H1 (cell line): ENCODE results near the gene RPTN. TPM values are rescaled to one million over a fixed set of nuclear protein-coding genes. Genes with fewer than 3 reads are reported as not detected.

Experiments
- CTCF ChIA-PET: fragments of 300-600 bp; sonication (Branson Sonifier 250); formaldehyde crosslinking; loops from one replicate; lab custom pipeline; 2021; ENCODE audit not compliant: partially characterized antibody; lab: Charles Lee
- POLR2A ChIA-PET: fragments of 300-600 bp; sonication (Branson Sonifier 250); formaldehyde crosslinking; loops from one replicate; lab custom pipeline; 2021; ENCODE audit warnings: inconsistent platforms; ENCODE audit not compliant: partially characterized antibody; lab: Charles Lee
- DNase-seq, 2 experiments: peaks; one replicate each; pipeline versions ENCODE4 v3.0.0 to v3.0.0-alpha.2; 2010 to 2022; ENCODE audit warnings: low spot score in 2 of 2, low read depth in 1 of 2, mixed read lengths in 1 of 2
- FAIRE-seq: peaks from 2 replicates; lab custom pipeline; 2011; peaks lifted over from hg19 to GRCh38; lab: Jason Lieb, UNC
- H2AFZ ChIP-seq: 2 replicates; pipeline ENCODE4 v1.8.1; 2012; ENCODE audit warnings: low read length, inconsistent platforms
- H2AK5ac ChIP-seq: 2 replicates; pipeline ENCODE4 v1.6.1; 2013; ENCODE audit warnings: low read depth, low read length
- H2BK120ac ChIP-seq: replicated peaks from 2 replicates; pipeline ENCODE3; 2013; ENCODE audit warnings: low read depth, low read length, inconsistent platforms
- H2BK12ac ChIP-seq: 2 replicates; pipeline ENCODE4 v1.6.1; 2013; ENCODE audit warnings: low read depth, low read length
- H2BK15ac ChIP-seq: 2 replicates; pipeline ENCODE4 v1.6.1; 2013; ENCODE audit warnings: low read length
- H2BK20ac ChIP-seq: 2 replicates; pipeline ENCODE4 v1.6.1; 2013; ENCODE audit warnings: low read length
- H2BK5ac ChIP-seq: 2 replicates; pipeline ENCODE4 v1.6.1; 2013; ENCODE audit warnings: low read depth, low read length
- H3K14ac ChIP-seq: 2 replicates; pipeline ENCODE4 v1.6.1; 2013; ENCODE audit warnings: inconsistent platforms; ENCODE audit not compliant: insufficient read length
- H3K18ac ChIP-seq: 2 replicates; pipeline ENCODE4 v1.6.1; 2013; ENCODE audit warnings: low read length; ENCODE audit errors: extremely low read depth
- H3K23ac ChIP-seq: 2 replicates; pipeline ENCODE4 v1.6.1; 2013; ENCODE audit warnings: inconsistent platforms; ENCODE audit not compliant: insufficient read length
- H3K23me2 ChIP-seq: 2 replicates; pipeline ENCODE4 v1.6.1; 2013; ENCODE audit warnings: low read depth, low read length
- H3K27ac ChIP-seq: 2 replicates; pipeline ENCODE4 v1.6.1; 2011; ENCODE audit warnings: low read depth, low read length, inconsistent platforms
- H3K27me3 ChIP-seq, 4 experiments: replicated peaks in 1 of 4; 1 replicate in 1 of 4; 2 replicates in 3 of 4; pipeline versions ENCODE4 v1.6.1 to v1.8.1; 2011 to 2013; ENCODE audit warnings: low read length in 3 of 4, mild to moderate bottlenecking in 3 of 4, inconsistent platforms in 2 of 4, mixed read lengths in 2 of 4, moderate library complexity in 1 of 4; ENCODE audit not compliant: control insufficient read depth in 3 of 4, insufficient read depth in 3 of 4; ENCODE audit errors: extremely low read depth in 1 of 4
- H3K36me3 ChIP-seq, 4 experiments: 2 replicates each; pipeline versions ENCODE4 v1.6.1 to v1.8.1; 2011 to 2013; ENCODE audit warnings: mild to moderate bottlenecking in 4 of 4, low read length in 3 of 4, moderate library complexity in 2 of 4, control low read depth in 1 of 4, inconsistent platforms in 1 of 4; ENCODE audit not compliant: insufficient read depth in 4 of 4, control insufficient read depth in 2 of 4
- H3K4ac ChIP-seq: replicated peaks from 2 replicates; pipeline ENCODE3; 2013; ENCODE audit warnings: low read length, low read depth, mixed read lengths, inconsistent platforms; ENCODE audit not compliant: insufficient read length
- H3K4me1 ChIP-seq, 4 experiments: replicated peaks in 1 of 4; 1 replicate in 1 of 4; 2 replicates in 3 of 4; pipeline versions ENCODE4 v1.6.1 to v1.8.1; 2011 to 2013; ENCODE audit warnings: low read length in 3 of 4, inconsistent platforms in 2 of 4, mixed read lengths in 1 of 4; ENCODE audit not compliant: insufficient read depth in 4 of 4, control insufficient read depth in 3 of 4
- H3K4me2 ChIP-seq, 2 experiments: 2 replicates each; pipeline versions ENCODE4 v1.6.1 to v1.8.1; 2011 to 2013; ENCODE audit warnings: low read depth in 2 of 2, low read length in 2 of 2, control low read depth in 1 of 2, inconsistent platforms in 1 of 2, mild to moderate bottlenecking in 1 of 2; ENCODE audit not compliant: insufficient read depth in 1 of 2
- H3K4me3 ChIP-seq, 4 experiments: fragments of 200-600, 300-600 bp in 1 of 4; sonication (generic), shearing (Covaris generic), sonication (Bioruptor Twin) in 1 of 4; 2 replicates each; pipeline versions ENCODE4 v1.5.1 to v1.8.1; 2011 to 2016; ENCODE audit warnings: low read length in 4 of 4, low read depth in 3 of 4, control low read depth in 2 of 4, inconsistent platforms in 2 of 4, mild to moderate bottlenecking in 2 of 4, mixed read lengths in 1 of 4, moderate library complexity in 1 of 4; ENCODE audit not compliant: insufficient read depth in 2 of 4; ENCODE audit errors: extremely low read depth in 1 of 4
- H3K56ac ChIP-seq: replicated peaks from 2 replicates; pipeline ENCODE3; 2013; ENCODE audit warnings: low read depth, mild to moderate bottlenecking, mixed read lengths, low read length, inconsistent platforms; ENCODE audit not compliant: insufficient read length
- H3K79me1 ChIP-seq: 2 replicates; pipeline ENCODE4 v1.6.1; 2013; ENCODE audit warnings: low read depth, low read length, control low read depth
- H3K79me2 ChIP-seq, 2 experiments: 2 replicates each; pipeline versions ENCODE4 v1.6.1 to v1.8.1; 2012 to 2013; ENCODE audit warnings: low read length in 2 of 2, mild to moderate bottlenecking in 2 of 2, inconsistent platforms in 1 of 2; ENCODE audit not compliant: insufficient read depth in 2 of 2, control insufficient read depth in 1 of 2
- H3K9ac ChIP-seq, 4 experiments: replicated peaks in 1 of 4; 1 replicate in 1 of 4; 2 replicates in 3 of 4; pipeline versions ENCODE4 v1.6.1 to v1.8.1; 2011 to 2013; ENCODE audit warnings: low read depth in 3 of 4, low read length in 3 of 4, control low read depth in 2 of 4, mild to moderate bottlenecking in 2 of 4, moderate library complexity in 2 of 4, inconsistent platforms in 1 of 4; ENCODE audit errors: extremely low read depth in 1 of 4
- H3K9me3 ChIP-seq, 2 experiments: 2 replicates each; pipeline versions ENCODE4 v1.6.1 to v1.8.1; 2012 to 2013; ENCODE audit warnings: mild to moderate bottlenecking in 2 of 2, moderate library complexity in 2 of 2, control low read depth in 1 of 2, inconsistent platforms in 1 of 2, low read depth in 1 of 2, low read length in 1 of 2, mixed read lengths in 1 of 2; ENCODE audit not compliant: insufficient read depth in 2 of 2
- H4K20me1 ChIP-seq, 2 experiments: replicated peaks in 1 of 2; 2 replicates each; pipeline versions ENCODE3 to v1.8.1; 2011 to 2013; ENCODE audit warnings: inconsistent platforms in 2 of 2, low read length in 2 of 2, mild to moderate bottlenecking in 1 of 2; ENCODE audit not compliant: insufficient read depth in 2 of 2, control insufficient read depth in 1 of 2
- H4K5ac ChIP-seq: 2 replicates; pipeline ENCODE4 v1.6.1; 2013; ENCODE audit warnings: low read length, low read depth, mixed read lengths, inconsistent platforms; ENCODE audit not compliant: insufficient read length
- H4K8ac ChIP-seq: 2 replicates; pipeline ENCODE4 v1.8.0; 2013; ENCODE audit warnings: mild to moderate bottlenecking, moderate library complexity, low read length, inconsistent platforms; ENCODE audit not compliant: insufficient read depth; ENCODE audit errors: extremely low read depth
- H4K91ac ChIP-seq: replicated peaks from 2 replicates; pipeline ENCODE3; 2013; ENCODE audit warnings: low read length, mixed read lengths, inconsistent platforms; ENCODE audit not compliant: insufficient read length
- BACH1 ChIP-seq: IDR thresholded peaks from 2 replicates; pipeline ENCODE4 v1.6.1; 2012; ENCODE audit warnings: low read length, improper control_type of control experiment
- BCL11A ChIP-seq, 2 experiments: IDR thresholded peaks; one replicate each; pipeline ENCODE4 v1.6.1; 2011; ENCODE audit warnings: low read depth in 2 of 2, low read length in 2 of 2, mild to moderate bottlenecking in 2 of 2
- CEBPB ChIP-seq: IDR thresholded peaks from 2 replicates; pipeline ENCODE4 v1.6.1; 2012; ENCODE audit warnings: low read depth, low read length
- CREB1 ChIP-seq: IDR thresholded peaks from 2 replicates; pipeline ENCODE4 v1.6.1; 2012; ENCODE audit warnings: inconsistent platforms
- CTBP2 ChIP-seq: IDR thresholded peaks from 2 replicates; pipeline ENCODE4 v1.7.0; 2011; ENCODE audit warnings: borderline replicate concordance, mild to moderate bottlenecking, moderate library complexity, mixed read lengths, low read length; ENCODE audit not compliant: insufficient read depth, insufficient read length
- EGR1 ChIP-seq: IDR thresholded peaks from 2 replicates; pipeline ENCODE4 v1.6.1; 2011; ENCODE audit warnings: low read depth, low read length, borderline replicate concordance
- GTF2F1 ChIP-seq: IDR thresholded peaks from 2 replicates; pipeline ENCODE4 v1.6.1; 2012; ENCODE audit warnings: low read depth, low read length, improper control_type of control experiment, borderline replicate concordance
- JUND ChIP-seq: IDR thresholded peaks from 2 replicates; pipeline ENCODE4 v1.6.1; 2011; ENCODE audit warnings: mild to moderate bottlenecking, improper control_type of control experiment, low read length
- KDM5A ChIP-seq: fragments of 200-600 bp; IDR thresholded peaks from 2 replicates; pipeline ENCODE4 v1.7.1; 2012; ENCODE audit warnings: mild to moderate bottlenecking, low read length, inconsistent platforms, mixed read lengths
- PHF8 ChIP-seq: fragments of 200-600 bp; sonication (generic); conservative IDR thresholded peaks from 2 replicates; pipeline ENCODE4 v1.7.1; 2012; ENCODE audit warnings: low read depth, mild to moderate bottlenecking, inconsistent platforms, low read length, moderate library complexity
- SIRT6 ChIP-seq: IDR thresholded peaks from one replicate; pipeline ENCODE4 v1.7.1; 2012; ENCODE audit warnings: low read length, inconsistent platforms
- SP2 ChIP-seq: IDR thresholded peaks from 2 replicates; pipeline ENCODE4 v1.6.1; 2012; ENCODE audit warnings: mild to moderate bottlenecking, low read length, inconsistent platforms
- SP4 ChIP-seq: IDR thresholded peaks from 2 replicates; pipeline ENCODE4 v1.6.1; 2012; ENCODE audit warnings: low read length, inconsistent platforms
- TBP ChIP-seq: IDR thresholded peaks from 2 replicates; pipeline ENCODE4 v1.6.1; 2011; ENCODE audit warnings: low read depth, low read length, improper control_type of control experiment
- YY1 ChIP-seq: IDR thresholded peaks from 2 replicates; pipeline ENCODE4 v1.6.1; 2011; ENCODE audit warnings: low read depth, mild to moderate bottlenecking, low read length
- WGBS, 2 experiments: shearing (Covaris generic) in 1 of 2; methylation state at CpG; one replicate each; pipeline versions ENCODE4 v1.1.6 to v1.1.7; 2013 to 2015; ENCODE audit warnings: low lambda C conversion rate in 2 of 2, mixed read lengths in 2 of 2, inconsistent platforms in 1 of 2, low coverage in 1 of 2, missing lambda C conversion rate in 1 of 2; ENCODE audit not compliant: insufficient replicate concordance in 2 of 2, insufficient coverage in 1 of 2, insufficient read length in 1 of 2; ENCODE audit errors: extremely low coverage in 1 of 2, missing lambda C conversion rate in 1 of 2; 5-methylcytosine and 5-hydroxymethylcytosine counted together
- polyA plus RNA-seq, 7 experiments: library from polyadenylated mRNA; depleted of rRNA in 3 of 7; stranded (reverse) in 5 of 7; unstranded in 2 of 7; fragments of >200 nt in 5 of 7; fragments of 200-250 nt in 2 of 7; gene quantifications; 1 replicate in 5 of 7; 2 replicates in 1 of 7; 4 replicates in 1 of 7; pipeline versions ENCODE4 v1.2.1 to v1.2.3, GENCODE V29; 2011 to 2013; ENCODE audit warnings: missing spikeins in 2 of 7, mixed read lengths in 2 of 7
- total RNA-seq: library from RNA; stranded (reverse); fragmentation: NEBNext Ultra II Directional; extraction: Animal tissue kit (Norgen Biotek cat#: 25700); gene quantifications from 2 replicates; pipeline ENCODE4 v1.2.1, GENCODE V29; 2021
- TF ChIP-seq, protein P1 (sequence below): IDR thresholded peaks from 2 replicates; pipeline ENCODE4 v1.6.1; 2011; ENCODE audit warnings: low read length, improper control_type of control experiment

The RPTN gene
- total and polyA plus RNA-seq, 2 of the 8 experiments (the other 6 are each of a cell fraction or from before 2014, with no cell fraction given) = not detected

- Histone ChIP-seq H3K4ac (no peak overlapping the region), H3K23ac (no peak overlapping the region), H2AK5ac (no peak overlapping the region), H2BK5ac (no peak overlapping the region), H3K36me3 (no peaks in the 10 kb centered on the region), H3K27me3 (no peaks in the 10 kb centered on the region), H3K56ac (no peak overlapping the region), H4K5ac (no peak overlapping the region), H3K9me3 (peaks cover 30 to 61% of the 10 kb centered on the region in 2 experiments), H2BK20ac (no peak overlapping the region), H3K14ac (no peak overlapping the region), H3K27ac (no peak overlapping the region), H4K91ac (no peak overlapping the region), H3K79me2 (no peaks in the 10 kb centered on the region), H3K23me2 (no peaks in the 10 kb centered on the region), H3K4me3 (no peak overlapping the region), H2BK15ac (no peak overlapping the region), H3K9ac (no peak overlapping the region), H3K79me1 (no peaks in the 10 kb centered on the region), H2BK12ac (no peak overlapping the region), H4K8ac (no peak overlapping the region), H3K4me1 (no peaks in the 10 kb centered on the region), H4K20me1 (no peaks in the 10 kb centered on the region), H2BK120ac (no peak overlapping the region), H3K4me2 (no peak overlapping the region), H2AFZ (no peak overlapping the region), H3K18ac (no peak overlapping the region)
- FAIRE-seq = no peak
- WGBS, 2 experiments = 94% methylated on average over 1 of the region's 1 CpG; no CpG with 5 or more reads in 1 of the 2 experiments
- TF ChIP-seq BACH1 (no peak), SIRT6 (no peak), PHF8 (no peak), SP4 (no peak), SP2 (no peak), GTF2F1 (no peak), KDM5A (no peak), EGR1 (no peak), TBP (no peak), CEBPB (no peak), YY1 (no peak), CTBP2 (no peak), CREB1 (no peak), JUND (no peak), BCL11A (IDR thresholded peaks at IDR 0.05; ENCODE audit: low read depth in 2 of 2, low read length in 2 of 2) (no peak)
- TF ChIP-seq, protein P1, sequence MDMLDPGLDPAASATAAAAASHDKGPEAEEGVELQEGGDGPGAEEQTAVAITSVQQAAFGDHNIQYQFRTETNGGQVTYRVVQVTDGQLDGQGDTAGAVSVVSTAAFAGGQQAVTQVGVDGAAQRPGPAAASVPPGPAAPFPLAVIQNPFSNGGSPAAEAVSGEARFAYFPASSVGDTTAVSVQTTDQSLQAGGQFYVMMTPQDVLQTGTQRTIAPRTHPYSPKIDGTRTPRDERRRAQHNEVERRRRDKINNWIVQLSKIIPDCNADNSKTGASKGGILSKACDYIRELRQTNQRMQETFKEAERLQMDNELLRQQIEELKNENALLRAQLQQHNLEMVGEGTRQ = no peak
- DNase-seq = no peak
- ChIA-PET CTCF (interaction anchor here (0.8 to 1.4 kb wide), 2 partner anchors 9 to 10 kb away, joined by 3 to 6 read pairs; no protein-coding TSS in a partner anchor), POLR2A (no interaction called here)
Measured at GRCh38 chr1:152179566-152179965, 20.5 kb upstream of the RPTN start.
